Fibroblast of lung (primary cell): ENCODE data around the gene DNMT3L. TPM values are rescaled to one million over a fixed set of nuclear protein-coding genes. Genes with fewer than 3 reads are reported as not detected.
"Not testable (repeated sequence)": the region's sequence is repeated elsewhere in the genome, so short reads cannot be mapped to it uniquely, and the experiment has no call there.

Experiments used
- DNase-seq, 2 donors: peaks; one replicate each; pipeline versions ENCODE4 v3.0.0 to v3.0.0-alpha.2; 2010; ENCODE audit warnings: low read depth in 2 of 2
- H2AFZ ChIP-seq: 2 replicates; pipeline ENCODE4 v1.5.1; 2012; ENCODE audit warnings: low read length, control low read depth, inconsistent platforms
- H3K27ac ChIP-seq: 2 replicates; pipeline ENCODE4 v1.5.1; 2011; ENCODE audit warnings: low read length, control low read depth; ENCODE audit not compliant: insufficient read depth
- H3K27me3 ChIP-seq: 2 replicates; pipeline ENCODE4 v1.5.1; 2011; ENCODE audit warnings: mild to moderate bottlenecking, low read length; ENCODE audit not compliant: control insufficient read depth, insufficient read depth
- H3K36me3 ChIP-seq: 2 replicates; pipeline ENCODE4 v1.5.1; 2011; ENCODE audit warnings: low read length; ENCODE audit not compliant: control insufficient read depth, insufficient read depth
- H3K4me1 ChIP-seq: 2 replicates; pipeline ENCODE4 v1.5.1; 2011; ENCODE audit warnings: low read length; ENCODE audit not compliant: control insufficient read depth, insufficient read depth; ENCODE audit errors: extremely low read depth
- H3K4me2 ChIP-seq: 2 replicates; pipeline ENCODE4 v1.5.1; 2011; ENCODE audit warnings: low read length, control low read depth; ENCODE audit not compliant: insufficient read depth; ENCODE audit errors: extremely low read depth
- H3K4me3 ChIP-seq, 4 experiments: fragments of 200-600 bp in 1 of 4; sonication (generic) in 1 of 4; replicated peaks in 1 of 4; 2 replicates each; pipeline ENCODE4 v1.5.1; 2011 to 2016; ENCODE audit warnings: low read length in 4 of 4, low read depth in 3 of 4, mild to moderate bottlenecking in 3 of 4, control low read depth in 2 of 4, inconsistent platforms in 1 of 4, mixed read lengths in 1 of 4; ENCODE audit not compliant: insufficient read depth in 1 of 4; ENCODE audit errors: control extremely low read depth in 1 of 4
- H3K79me2 ChIP-seq: 2 replicates; pipeline ENCODE4 v1.5.1; 2012; ENCODE audit warnings: mild to moderate bottlenecking, low read length, inconsistent platforms; ENCODE audit not compliant: control insufficient read depth, insufficient read depth
- H3K9ac ChIP-seq: 2 replicates; pipeline ENCODE4 v1.5.1; 2011; ENCODE audit warnings: mild to moderate bottlenecking, low read length, control low read depth; ENCODE audit not compliant: insufficient read depth
- H3K9me3 ChIP-seq: 2 replicates; pipeline ENCODE4 v1.5.1; 2012; ENCODE audit warnings: low read depth, low read length; ENCODE audit not compliant: control insufficient read depth, insufficient read depth
- H4K20me1 ChIP-seq: 2 replicates; pipeline ENCODE4 v1.5.1; 2011; ENCODE audit warnings: low read length; ENCODE audit not compliant: control insufficient read depth, insufficient read depth; ENCODE audit errors: extremely low read depth
- EZH2 ChIP-seq: IDR thresholded peaks from 2 replicates; pipeline ENCODE4 v1.5.1; 2012; ENCODE audit warnings: low read length, control low read depth, mild to moderate bottlenecking; ENCODE audit errors: missing control alignments
- polyA plus RNA-seq, 2 donors: library from polyadenylated mRNA; depleted of rRNA in 1 of 2; stranded (reverse) in 1 of 2; unstranded in 1 of 2; fragments of >200 nt; gene quantifications; 2 replicates each; pipeline ENCODE4 v1.2.1, GENCODE V29; 2011 to 2012; ENCODE audit warnings: missing spikeins in 1 of 2
- total RNA-seq: library from RNA; depleted of rRNA; stranded (reverse); fragments of >200 nt; gene quantifications from 2 replicates; pipeline ENCODE4 v1.2.1, GENCODE V29; 2014
- TF ChIP-seq, protein P1 (sequence below), 2 donors: IDR thresholded peaks in 1 of 2; conservative IDR thresholded peaks in 1 of 2; 1 replicate in 1 of 2; 2 replicates in 1 of 2; pipeline ENCODE4 v1.5.1; 2011 to 2012; ENCODE audit warnings: low read length in 2 of 2, control low read depth in 1 of 2, inconsistent platforms in 1 of 2, low read depth in 1 of 2, mild to moderate bottlenecking in 1 of 2

Gene DNMT3L
- total and polyA plus RNA-seq, 2 donors (not counting 1 experiment from before 2014, with no cell fraction given), result not detected

DNA sequence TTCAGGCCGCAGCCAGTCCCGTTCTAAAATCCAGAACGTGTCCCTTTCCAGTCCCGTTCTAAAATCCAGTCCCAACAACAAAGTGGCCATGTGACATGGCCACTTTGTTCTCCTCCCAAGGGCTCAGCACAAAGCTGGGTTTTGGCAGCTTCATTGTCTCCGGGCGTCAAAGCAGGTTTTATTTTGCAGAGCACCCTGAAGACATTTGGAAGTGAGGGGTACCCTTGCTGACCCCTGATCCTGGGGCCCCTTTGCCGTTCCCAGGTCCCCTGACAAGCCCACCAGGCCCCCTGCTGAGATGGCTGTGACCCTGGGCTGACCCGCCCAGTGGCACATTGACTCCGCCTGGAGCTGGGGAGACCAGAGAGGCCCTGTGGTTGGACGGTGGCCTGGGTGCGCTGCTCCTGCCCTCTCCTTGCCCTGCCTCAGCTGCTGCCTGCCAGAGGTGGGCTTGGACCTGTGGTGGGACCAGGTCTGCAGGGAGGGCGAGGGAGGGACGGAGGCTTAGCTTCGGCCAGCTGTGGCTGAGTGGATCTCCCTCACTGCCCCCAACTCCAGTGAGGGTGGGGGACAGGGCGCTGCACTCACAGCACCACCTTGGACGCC is 42.4 kb upstream of the DNMT3L start:
- Histone ChIP-seq H4K20me1 (no peaks in the 10 kb centered on the region), H3K4me3 (no peak overlapping the region), H3K36me3 (no peaks in the 10 kb centered on the region), H3K4me2 (no peak overlapping the region), H3K27me3 (no peaks in the 10 kb centered on the region), H3K79me2 (peaks cover 27% of the 10 kb centered on the region), H2AFZ (no peak overlapping the region), H3K27ac (no peak overlapping the region), H3K9me3 (no peaks in the 10 kb centered on the region), H3K9ac (no peak overlapping the region), H3K4me1 (peaks cover 5% of the 10 kb centered on the region)
- no peak for TF ChIP-seq EZH2
- TF ChIP-seq, protein P1, sequence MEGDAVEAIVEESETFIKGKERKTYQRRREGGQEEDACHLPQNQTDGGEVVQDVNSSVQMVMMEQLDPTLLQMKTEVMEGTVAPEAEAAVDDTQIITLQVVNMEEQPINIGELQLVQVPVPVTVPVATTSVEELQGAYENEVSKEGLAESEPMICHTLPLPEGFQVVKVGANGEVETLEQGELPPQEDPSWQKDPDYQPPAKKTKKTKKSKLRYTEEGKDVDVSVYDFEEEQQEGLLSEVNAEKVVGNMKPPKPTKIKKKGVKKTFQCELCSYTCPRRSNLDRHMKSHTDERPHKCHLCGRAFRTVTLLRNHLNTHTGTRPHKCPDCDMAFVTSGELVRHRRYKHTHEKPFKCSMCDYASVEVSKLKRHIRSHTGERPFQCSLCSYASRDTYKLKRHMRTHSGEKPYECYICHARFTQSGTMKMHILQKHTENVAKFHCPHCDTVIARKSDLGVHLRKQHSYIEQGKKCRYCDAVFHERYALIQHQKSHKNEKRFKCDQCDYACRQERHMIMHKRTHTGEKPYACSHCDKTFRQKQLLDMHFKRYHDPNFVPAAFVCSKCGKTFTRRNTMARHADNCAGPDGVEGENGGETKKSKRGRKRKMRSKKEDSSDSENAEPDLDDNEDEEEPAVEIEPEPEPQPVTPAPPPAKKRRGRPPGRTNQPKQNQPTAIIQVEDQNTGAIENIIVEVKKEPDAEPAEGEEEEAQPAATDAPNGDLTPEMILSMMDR (conservative IDR thresholded peaks at IDR 0.05 in 1 of 2, IDR thresholded peaks at IDR 0.05 in 1 of 2; ENCODE audit: low read depth in 1 of 2, low read length in 2 of 2), result no peak
- DNase-seq, result no peak

DNA sequence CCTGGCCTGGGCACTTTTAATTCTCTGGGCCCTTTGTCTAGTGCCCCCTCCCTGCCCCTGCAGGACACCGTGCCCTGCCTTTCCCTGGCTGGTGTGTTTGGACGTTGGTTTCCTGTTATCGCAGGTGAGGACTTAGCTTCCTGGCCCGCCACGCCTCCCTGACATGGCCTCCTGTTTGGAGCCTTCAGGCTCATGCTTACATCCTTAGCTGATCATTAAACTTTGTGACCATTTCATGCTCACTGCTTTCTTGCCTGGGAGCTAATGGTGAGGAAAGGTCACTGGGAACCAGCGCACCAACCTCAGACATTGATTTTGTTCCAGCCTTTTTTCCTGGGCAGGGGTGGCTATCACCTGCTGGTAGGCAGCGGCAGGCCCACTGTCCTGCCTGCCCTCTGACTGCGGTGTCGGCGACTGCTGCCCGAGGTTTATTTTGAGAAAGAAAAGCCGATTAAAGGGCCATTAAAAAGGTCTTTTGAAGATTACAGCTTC is 41.8 kb upstream of the DNMT3L start:
- no peak for TF ChIP-seq EZH2
- TF ChIP-seq, protein P1 (conservative IDR thresholded peaks at IDR 0.05 in 1 of 2, IDR thresholded peaks at IDR 0.05 in 1 of 2; ENCODE audit: low read depth in 1 of 2, low read length in 2 of 2), result no peak
- Histone ChIP-seq H3K4me1 (peaks cover 5% of the 10 kb centered on the region), H3K27me3 (no peaks in the 10 kb centered on the region), H4K20me1 (no peaks in the 10 kb centered on the region), H3K4me2 (no peak overlapping the region), H2AFZ (no peak overlapping the region), H3K9ac (no peak overlapping the region), H3K9me3 (no peaks in the 10 kb centered on the region), H3K36me3 (no peaks in the 10 kb centered on the region), H3K79me2 (peaks cover 27% of the 10 kb centered on the region), H3K27ac (no peak overlapping the region), H3K4me3 (no peak overlapping the region)
- DNase-seq, result no peak

GRCh38 chr21:44302573-44303401 is 41.1 kb upstream of the DNMT3L start:
- not testable (repeated sequence) for H3K4me2 ChIP-seq, H3K36me3 ChIP-seq, H4K20me1 ChIP-seq, H3K4me3 ChIP-seq, H3K27ac ChIP-seq, DNase-seq, H3K4me1 ChIP-seq, H3K27me3 ChIP-seq, H3K9me3 ChIP-seq, H2AFZ ChIP-seq, H3K9ac ChIP-seq
- peaks cover 27% of the 10 kb centered on the region for H3K79me2 ChIP-seq
